PC-3 (cell line): ENCODE data around the gene HSF2BP.

ENCODE experiments used
- CTCF ChIP-seq: fragments of 300-600 bp; sonication (generic); conservative IDR thresholded peaks from 2 replicates; pipeline ENCODE4 v1.5.1; 2017; ENCODE audit warnings: antibody characterized with exemption, low read depth, mild to moderate bottlenecking, low read length
- EZH2 ChIP-seq: fragments of 300-600 bp; sonication (generic); IDR thresholded peaks from one replicate; pipeline ENCODE4 v1.6.1; 2017; ENCODE audit warnings: antibody characterized with exemption, mild to moderate bottlenecking, low read length; ENCODE audit not compliant: unreplicated experiment
- EZH2phosphoT487 ChIP-seq: fragments of 300-600 bp; sonication (generic); IDR thresholded peaks from 2 replicates; pipeline ENCODE4 v1.6.1; 2018; ENCODE audit warnings: mild to moderate bottlenecking, antibody characterized with exemption, low read length, borderline replicate concordance

GRCh38 chr21:43653626-43654025, 5.7 kb downstream of the HSF2BP start:
- TF ChIP-seq CTCF (no peak), EZH2 (no peak), EZH2phosphoT487 (no peak)
